ENCODE results near the gene FEV.
A peak's percentile ranks its signal among the peaks of the same experiment; 100 is the strongest.
"Not testable (repeated sequence)": the region's sequence is repeated elsewhere in the genome, so short reads cannot be mapped to it uniquely, and the experiment has no call there.

Gene FEV

DNA sequence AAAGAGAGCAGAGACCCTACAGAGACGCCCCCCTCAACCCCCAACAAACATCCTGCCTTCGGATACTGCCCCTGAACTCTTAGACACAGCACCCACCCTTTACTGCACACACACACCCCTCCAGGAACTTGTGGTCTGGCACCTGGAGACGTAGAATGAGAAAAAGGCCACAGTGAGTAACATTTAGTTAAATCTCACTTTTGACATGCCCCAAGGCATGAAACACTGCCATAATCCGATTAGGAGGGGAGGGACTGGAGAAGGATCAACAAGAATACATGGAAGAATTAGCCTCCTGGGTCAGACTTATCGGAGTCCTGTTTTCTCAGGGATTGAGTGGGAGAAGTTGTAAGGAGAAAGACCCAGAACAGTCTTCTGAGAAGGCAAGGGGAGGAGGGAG lies 21.4 kb downstream of the FEV start:
- no peak for DNase-seq

DNA sequence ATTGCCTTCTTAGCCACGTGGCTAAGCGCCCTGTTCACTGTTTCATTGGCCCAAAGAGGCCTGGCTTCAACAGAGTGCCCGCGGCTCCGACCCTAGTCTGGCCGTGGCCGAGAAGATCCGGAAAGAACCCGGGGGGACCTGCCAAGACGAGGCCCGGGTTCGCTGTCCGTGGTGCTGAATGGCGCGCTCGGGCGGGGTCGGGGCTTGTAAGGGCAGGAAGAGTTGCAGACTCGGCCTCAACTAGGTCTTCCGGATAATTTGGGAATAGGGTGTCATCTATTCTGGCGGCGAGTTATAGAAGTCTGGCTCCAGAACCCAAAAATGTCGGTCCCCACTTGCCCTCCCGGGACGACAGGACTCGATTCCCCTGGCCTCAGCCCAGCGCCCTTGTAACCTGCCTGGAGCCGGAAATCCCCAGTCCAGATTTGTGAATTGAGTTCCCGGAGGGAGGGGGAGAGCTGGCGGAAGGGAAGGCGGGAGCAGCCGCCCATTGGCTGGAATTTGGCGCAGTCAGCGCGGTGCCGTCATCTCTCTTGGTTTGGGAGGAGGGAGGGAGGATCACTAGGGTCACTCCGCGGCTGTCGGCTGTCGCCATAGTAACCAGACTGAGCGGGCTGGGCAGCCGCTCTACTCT lies 22.0 kb downstream of the FEV start:
- DNase-seq: peak; percentile 43

DNA sequence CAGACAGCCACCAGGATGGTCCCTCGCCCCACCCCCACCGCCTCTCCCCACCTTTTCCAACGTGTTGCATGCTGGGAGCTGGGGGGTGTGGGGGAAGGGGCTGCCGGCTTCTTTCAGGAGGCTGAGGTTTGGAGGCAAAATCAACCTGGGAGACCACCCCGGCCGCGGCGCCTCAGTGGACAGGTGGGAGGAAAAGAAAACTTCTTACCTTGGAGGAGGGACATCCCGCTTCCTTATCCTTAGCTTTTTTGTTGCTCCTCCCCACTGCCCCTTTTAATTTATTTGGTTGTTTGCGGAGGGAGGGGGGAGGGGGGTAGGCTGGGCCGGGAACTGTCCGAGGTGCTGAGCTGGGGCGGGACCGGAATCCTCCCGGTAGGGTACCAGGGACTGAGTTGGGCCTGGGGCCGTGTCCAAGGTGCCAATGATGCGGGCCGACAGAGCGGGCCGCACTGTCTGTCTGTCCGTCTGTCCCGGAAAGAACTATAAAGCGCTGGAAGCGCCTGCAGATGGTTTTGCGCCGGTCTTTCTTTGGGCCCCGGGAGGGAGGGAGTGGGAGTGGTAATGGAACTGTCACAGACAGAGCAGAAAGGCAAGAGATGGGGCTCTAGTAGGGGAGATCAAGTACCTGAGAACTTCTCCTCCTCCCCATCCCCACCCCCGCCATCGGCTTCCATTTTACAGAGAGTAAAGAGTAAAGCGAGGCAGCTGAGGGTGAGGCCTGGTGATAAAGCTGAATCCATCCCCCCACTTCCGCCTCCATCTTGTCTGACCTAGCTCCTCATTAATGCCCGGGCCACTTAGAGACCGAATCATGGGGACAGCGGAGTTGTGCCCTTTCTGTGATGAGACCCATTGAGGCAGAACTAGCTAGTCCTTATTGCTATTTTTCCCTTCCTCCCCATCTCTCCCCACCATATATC lies 23.1 kb downstream of the FEV start:
- no peak for DNase-seq

DNA sequence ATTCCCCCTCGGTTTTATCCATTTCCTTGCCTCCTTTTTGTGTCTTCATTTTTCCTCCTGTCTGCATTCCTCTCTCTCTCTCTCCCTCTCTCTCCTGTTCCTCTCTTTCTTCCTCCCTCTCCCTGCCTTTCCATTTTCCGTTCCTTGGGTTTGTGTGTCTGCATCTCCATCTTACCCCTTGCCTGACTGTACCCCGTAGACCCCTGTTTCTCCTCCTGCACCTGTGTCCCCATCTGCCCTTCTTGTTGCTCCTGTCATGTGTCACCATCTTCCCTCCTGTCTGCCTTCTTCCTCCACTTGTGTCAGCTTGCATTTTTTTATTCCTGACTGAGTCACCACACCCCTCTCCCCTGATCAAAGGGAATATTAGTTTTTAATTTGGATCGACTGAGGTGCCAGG lies 23.8 kb downstream of the FEV start:
- DNase-seq: no peak

DNA sequence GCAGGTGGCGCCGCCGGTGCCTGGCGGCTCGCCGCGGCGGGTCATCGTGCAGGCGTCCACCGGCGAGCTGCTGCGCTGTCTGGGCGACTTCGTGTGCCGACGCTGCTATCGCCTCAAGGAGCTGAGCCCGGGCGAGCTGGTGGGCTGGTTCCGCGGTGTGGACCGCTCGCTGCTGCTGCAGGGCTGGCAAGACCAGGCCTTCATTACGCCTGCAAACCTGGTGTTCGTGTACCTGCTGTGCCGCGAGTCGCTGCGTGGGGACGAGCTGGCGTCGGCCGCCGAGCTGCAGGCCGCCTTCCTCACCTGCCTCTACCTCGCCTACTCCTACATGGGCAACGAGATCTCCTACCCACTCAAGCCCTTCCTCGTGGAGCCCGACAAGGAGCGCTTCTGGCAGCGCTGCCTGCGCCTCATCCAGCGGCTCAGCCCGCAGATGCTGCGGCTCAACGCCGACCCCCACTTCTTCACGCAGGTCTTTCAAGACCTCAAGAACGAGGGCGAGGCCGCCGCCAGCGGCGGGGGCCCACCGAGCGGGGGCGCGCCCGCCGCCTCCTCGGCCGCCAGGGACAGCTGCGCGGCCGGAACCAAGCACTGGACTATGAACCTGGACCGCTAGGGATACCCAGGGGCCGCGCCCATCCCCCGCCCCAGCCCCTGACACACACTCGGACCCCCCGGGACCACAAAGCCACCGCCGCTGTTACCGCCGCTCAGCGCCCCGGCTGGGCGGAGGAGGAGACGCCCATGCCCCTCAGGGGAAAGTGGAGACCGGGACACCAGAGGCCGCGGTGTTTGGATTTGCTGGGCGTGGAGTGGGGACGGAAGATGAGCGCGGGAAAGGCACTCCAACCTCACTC lies 24.4 kb downstream of the FEV start:
- DNase-seq: no peak

DNA sequence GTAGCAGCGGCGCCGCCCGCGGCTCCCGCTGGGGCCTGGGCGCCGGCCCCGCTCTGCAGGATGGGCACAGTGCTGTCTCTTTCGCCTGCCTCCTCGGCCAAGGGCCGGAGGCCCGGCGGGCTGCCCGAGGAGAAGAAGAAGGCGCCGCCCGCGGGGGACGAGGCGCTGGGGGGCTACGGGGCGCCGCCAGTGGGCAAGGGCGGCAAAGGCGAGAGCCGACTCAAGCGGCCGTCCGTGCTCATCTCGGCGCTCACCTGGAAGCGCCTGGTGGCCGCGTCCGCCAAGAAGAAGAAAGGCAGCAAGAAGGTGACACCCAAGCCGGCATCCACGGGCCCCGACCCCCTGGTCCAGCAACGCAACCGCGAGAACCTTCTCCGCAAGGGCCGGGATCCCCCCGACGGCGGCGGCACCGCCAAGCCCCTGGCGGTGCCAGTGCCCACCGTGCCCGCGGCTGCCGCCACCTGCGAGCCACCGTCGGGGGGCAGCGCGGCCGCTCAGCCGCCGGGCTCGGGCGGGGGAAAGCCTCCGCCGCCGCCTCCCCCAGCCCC lies 25.1 kb downstream of the FEV start:
- no peak for DNase-seq

DNA sequence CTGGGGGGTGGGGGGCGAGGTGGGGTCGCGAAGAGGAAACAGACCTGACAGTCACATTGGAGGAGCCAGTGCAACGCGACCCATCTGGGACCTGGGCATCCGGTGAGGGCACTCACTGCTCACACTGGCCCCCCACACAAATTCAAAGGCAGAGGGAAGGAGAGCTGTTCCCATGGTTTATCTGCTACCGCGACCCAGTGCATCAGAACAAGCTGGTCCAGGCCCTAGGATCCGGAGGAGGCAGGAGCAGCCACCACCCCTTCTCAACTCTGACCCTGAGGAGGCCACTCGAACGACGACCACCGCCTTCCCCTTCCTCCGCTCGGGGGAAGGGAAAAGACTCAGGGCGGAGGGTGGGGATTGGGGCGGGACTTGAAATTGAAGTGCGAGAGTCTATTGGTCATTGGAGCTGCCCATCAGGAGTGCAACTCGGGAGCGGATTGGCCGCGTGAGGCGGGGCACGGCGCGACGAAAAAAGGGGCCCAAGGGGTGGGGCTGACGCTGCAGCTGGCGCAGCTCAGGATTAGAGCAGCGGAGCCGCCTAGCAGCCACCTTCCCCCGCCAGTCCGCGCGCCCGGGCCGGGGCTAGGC lies 25.7 kb downstream of the FEV start, which contains the start of gene CDK5R2:
TSS of gene CDK5R2 (plus strand) at position 526 of the 591 bp plus-strand sequence. CDS start 155 bp downstream, outside the sequence.
- DNase-seq: peak; percentile 71

DNA sequence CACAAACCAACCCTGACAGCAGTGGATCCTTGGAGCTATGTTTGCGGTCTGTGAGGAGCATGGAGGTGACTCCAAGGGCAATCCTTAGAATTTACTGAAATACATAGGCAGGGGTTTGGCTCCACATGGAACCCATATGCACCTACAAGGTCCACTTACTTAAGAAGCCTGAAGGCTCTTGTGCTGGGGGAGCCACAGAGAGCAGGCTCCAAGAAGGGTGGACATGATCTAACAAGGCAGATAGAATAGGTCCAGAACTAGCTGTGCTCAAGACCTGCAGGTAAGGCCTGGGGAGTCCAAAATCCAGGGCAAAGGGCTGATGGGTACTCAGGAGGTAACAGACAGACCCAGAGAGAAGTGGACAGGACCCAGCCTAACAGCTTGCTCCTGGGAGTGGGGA lies 26.7 kb downstream of the FEV start:
- DNase-seq: no peak

DNA sequence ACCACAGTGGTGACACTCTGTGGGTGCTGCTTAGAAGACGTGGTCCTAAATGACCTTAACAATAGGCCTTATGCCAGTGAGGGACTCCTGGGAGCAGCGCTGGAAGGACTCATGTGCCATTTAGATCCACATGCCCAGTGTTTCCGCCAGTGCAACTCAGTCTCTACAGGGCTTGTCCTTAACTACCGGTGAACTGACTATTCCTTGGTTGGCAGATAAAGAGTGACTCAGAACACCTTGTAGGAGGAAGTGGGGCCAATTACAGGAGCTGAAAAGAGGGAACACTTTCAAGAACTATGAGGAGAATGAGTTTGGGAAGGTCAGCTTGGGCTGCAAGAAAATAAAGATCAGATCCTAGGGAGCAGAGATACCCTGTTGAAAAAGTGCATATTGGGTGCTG lies 27.3 kb downstream of the FEV start:
- DNase-seq: no peak

DNA sequence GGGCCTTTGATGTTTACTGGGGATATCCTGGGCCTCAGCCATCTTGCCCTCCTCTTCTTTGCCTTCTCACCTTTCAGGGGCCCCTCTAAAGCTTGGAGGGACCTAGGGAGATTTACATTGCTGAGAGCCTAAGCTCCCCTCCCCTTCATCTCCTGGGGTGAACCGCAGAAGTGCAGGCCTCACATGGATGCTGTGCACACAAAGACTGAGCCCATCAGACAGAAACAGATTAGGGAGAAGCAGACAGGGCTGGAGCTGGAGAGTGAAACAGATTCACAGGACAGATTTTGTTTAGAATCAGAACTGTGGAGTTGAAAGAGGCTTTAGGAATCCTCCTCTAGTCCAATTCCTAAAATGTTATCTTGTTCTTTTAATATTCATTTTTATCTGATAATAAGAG lies 28.9 kb downstream of the FEV start:
- DNase-seq: no peak

DNA sequence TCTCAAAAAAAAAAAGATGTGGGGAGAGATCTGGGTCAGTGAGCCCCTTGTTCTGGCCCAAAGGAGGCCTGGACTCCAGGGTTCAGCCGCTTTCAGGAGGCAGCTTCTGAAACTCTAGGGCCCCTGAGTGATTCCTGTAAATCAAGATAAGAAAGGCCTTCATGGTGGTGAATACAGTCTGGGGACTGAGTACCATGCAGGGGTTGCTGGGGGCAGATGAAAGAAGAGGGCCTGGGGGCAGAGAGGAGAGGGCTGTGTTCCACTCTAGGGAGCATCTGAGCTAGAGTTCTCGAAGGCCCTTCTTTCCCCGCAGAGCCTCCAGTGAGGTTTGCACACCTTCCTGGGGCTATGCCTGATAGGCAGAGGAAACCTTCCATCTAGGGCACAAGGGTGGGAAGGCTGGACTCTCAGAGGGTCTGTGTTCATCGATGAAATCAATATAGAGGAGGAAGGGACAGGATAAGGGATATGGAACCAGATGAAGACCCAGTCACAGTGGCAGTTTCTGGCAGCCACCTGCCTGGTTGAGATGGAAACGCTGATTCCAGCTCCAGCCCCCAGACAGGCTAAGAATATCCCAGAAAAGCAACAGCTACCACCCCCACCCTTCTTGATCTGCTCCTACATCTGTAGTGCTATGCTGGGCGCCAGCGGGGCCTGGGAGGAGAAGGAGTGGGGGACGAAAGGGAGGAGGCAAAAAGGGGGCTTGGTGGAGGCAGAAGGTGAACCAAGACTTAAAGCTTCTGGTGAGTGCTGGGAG lies 30.3 kb downstream of the FEV start:
- DNase-seq: no peak

DNA sequence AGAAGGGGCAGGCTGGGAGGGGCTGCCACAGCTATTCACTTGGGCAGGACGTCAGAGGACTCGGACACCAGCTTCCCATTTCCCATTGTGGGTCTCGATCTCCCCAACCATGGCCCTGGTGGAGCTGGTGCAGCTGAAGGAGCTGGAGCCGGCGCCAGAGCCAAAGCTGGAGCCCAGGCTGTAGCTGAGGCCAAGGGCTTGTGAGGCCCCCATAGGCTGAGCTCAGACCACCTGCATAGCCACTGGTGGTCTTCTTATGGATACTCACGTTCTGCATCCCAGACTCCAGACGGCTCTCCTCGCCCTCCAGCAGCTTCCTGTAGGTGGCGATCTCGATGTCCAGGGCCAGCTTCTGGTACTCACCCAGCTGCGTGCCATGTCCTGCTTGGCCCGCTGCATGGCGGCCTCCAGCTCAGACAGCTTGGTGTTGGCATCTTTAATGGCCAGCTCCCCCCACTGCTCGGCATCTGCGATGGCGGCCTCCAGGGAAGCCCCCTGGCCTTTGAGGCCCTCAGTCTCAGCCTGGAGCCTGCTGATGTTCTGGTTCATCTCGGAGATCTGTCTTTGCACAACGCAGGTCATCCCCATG lies 31.5 kb downstream of the FEV start:
- DNase-seq: no peak

DNA sequence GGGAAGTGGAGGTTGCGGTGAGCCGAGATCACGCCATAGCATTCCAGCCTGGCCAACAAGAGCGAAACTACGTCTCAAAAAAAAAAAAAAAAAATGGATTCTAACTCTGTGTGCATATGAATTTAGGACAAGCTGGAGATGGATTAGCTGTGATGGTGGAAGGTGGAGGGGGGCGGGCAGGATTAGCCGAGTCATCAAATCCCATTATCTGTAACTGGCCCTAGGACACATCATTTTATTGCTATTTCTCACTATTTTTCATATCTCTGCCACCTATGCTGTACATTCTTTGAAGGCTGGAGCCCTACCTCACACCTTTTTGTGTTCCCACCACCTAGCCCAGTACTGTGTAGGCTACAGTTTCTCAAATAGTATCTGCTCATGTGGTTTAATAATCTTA lies 32.8 kb downstream of the FEV start:
- no peak for DNase-seq

DNA sequence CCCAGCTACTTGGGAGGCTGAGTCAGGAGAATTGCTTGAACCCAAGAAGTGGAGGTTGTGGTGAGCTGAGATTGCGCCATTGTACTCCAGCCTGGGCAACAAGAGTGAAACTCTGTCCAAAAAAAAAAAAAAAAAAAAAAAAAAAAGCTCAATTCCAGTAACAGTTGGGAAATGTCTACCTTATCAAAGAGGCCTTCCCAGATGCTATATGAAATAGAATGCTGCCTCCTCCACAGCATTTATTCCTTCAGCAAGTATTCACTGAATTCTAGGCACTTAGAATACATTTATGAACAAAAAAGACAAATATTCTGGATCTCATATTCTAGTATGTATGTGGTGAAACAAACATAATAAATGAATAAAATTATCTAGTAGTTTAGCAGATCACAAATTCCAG lies 38.4 kb downstream of the FEV start:
- DNase-seq: no peak

DNA sequence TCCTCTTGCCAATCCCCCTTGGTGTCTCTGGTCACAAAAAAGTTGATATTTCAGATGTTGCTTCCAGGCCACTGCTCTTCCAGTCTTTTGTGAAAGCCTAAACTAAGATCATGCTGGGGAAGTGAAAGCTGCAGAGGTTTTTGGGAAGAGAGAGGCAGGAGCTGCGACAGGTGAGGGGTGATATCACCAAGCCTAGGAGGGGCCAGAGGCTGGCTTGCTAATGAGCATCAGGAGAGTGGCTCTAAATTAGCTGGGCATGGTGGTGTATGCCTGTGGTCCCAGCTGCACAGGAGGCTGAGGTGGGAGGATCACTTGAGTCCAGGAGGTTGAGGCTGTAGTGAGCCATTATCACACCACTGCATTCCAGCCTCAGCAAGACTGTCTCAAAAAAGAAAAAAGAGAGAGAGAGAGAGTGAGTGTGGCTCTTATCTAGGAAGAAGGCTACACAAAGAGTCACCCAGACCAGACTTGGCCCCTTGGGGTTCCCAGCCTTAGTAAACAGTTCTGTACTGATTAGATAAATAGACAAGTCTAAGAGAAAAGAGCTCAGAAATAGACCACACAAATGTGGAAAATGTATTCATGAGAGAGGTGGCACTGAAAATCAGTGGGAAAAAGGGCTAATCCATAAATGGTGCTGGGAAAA lies 40.1 kb downstream of the FEV start:
- DNase-seq: no peak

DNA sequence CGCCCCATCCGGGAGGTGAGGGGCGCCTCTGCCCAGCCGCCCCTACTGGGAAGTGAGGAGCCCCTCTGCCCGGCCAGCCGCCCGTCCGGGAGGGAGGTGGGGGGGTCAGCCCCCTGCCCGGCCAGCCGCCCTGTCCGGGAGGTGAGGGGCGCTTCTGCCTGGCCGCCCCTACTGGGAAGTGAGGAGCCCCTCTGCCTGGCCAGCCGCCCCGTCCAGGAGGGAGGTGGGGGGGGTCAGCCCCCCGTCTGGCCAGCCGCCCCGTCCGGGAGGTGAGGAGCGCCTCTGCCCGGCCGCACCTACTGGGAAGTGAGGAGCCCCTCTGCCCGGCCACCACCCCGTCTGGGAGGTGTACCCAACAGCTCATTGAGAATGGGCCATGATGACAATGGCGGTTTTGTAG lies 53.2 kb downstream of the FEV start:
- DNase-seq: not testable (repeated sequence)

Data from CD4-positive, alpha-beta T cell treated with Interleukin-17A for 1 hour (primary cell).